LNCAP (cell line): Measurements from ENCODE around the gene TMEM258.

Experiments
- CTCF ChIP-seq: fragments of 450-650 bp; IDR thresholded peaks from 2 replicates; pipeline ENCODE4 v1.5.1; 2017; ENCODE audit warnings: mild to moderate bottlenecking

Gene TMEM258

DNA sequence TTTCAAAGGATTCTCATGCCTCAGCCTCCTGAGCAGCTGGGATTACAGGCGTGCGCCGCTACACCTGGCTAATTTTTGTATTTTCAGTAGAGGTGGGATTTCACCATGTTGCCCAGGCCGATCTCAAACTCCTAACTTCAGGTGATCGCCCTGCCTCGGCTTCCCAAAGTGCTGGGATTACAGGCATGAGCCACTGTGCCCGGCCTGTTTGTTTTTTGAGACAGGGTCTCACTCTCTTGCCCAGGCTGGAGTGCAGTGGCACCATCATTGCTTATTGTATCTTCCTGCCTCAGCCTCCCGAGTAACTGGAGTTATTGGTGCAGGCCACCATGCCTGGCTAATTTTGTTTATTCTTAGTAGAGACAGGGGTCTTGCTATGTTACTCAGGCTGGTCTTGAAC lies 43.8 kb upstream of the TMEM258 start:
- no peak for TF ChIP-seq CTCF

DNA sequence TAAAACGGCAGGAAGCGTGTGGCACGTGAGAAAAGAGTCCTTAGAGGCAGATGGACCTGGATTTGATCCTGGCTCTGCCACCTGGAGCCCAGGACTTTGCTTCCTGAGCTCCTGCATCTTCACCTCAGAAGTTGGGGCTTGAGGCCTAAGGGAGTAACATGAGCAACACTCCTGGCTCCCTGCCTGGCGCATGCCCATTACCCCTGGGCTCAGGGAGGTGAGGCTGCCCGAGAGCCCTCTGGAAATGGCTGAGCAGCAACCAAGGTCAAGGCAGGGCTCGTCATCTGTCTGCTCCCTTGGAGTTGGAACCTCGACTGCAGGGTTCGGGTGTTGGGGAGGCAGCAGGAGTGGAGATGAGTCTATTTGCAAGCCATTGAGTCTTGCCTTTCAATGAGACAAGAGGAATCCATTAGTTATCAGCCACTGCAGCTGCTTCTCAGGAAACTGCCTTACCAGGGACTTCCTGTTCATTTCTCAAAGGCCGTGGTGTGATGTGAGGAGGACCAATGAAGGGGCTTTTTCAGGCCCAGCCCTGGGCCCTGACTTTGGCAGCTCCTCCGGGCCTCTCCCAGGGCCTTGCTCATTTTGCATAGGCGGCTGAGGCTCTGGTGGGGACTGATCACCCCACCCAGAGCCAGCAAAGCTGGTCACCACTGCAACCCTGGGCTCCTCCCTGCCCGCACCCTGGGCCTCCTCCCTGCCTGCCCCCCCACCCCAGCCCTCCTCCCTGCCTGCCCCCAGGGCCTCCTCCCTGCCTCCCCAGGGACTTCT lies 42.1 kb upstream of the TMEM258 start:
- TF ChIP-seq CTCF = no peak

- no peak for TF ChIP-seq CTCF
These were observed 41.5 kb upstream of the TMEM258 start for GRCh38 chr11:61833926-61834277.

DNA sequence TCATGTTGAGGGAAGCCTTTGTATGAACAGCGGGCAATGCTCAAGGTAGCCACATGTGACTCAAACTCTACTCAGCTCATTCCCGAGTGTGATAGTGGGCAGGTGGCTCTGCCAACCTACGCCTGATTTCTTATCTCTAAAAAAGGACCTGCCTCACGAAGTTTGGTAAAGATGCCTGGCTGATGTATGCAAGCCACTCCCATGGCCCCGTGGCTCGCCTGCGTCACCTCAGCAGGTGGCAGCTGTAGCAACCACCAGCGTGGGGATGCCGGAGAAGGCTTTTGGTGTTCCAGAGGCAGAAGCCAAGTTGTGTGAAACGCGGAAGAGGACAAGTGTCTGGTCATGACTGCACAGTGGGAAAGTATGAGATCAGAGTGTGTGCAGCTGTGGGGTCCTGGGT lies 41.1 kb upstream of the TMEM258 start:
- no peak for TF ChIP-seq CTCF

- TF ChIP-seq CTCF = no peak
These were observed 40.4 kb upstream of the TMEM258 start for GRCh38 chr11:61832754-61833153.

DNA sequence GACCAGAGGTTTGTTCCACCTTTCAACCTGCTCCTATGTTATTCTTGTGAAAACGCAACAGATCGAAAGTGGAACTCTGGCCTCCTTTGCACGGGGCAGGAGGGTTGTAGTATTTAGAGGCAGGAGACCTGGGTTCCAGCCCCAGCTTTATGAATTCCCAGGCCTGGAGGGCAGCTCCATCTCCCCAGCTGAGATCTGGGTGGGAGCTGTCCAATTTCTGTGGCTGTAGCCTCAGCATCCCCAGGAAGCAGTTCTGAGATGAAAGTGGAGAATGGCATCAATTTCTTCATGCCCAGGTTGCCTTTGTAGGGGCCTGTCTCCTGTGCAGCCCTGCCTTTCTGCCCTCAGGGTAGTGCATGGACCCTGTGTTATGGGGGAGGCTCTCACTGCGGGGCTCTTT lies 39.8 kb upstream of the TMEM258 start:
- TF ChIP-seq CTCF = no peak

DNA sequence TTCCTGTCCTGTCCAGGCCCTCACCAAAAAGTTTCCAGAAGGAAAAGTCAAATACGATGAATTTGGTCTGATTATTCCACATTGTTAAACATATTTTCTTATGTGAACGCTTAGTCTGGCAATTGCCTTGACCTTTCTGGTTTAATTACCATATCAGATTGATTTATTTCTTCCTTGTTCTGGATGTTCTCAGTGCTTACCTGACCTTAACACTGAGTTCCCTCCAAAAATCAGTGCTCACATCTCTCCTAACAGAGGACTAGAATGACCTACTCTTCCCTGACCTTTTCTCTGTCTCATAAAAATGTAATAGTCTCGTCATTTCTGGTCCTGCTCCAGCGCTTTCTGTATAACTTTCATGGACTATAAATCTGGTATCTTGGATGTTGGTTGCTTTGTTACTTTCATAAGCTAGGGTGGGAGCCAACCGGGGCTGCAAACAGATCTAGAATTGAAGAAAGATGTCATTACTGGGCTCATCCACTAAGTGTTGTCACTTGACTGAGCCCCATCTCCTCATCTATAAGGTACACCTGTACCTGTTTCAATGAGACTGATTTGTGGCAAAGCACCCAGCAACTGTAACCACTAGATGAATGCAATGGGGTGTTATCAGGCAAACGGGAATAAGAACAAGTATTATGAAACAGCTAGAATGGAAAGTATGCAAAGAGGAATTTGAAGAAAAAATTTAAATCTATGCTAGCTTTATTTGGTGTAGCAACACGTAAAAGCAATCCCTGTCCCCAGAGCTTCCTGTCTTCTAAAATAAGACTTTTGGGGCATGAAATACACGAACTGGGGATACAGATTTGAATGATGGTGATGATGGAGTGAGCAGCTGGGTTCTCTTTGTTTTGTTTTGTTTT lies 38.1 kb upstream of the TMEM258 start:
- TF ChIP-seq CTCF = no peak
